ENCODE measurements around the gene FRS2. TPM values are rescaled to one million over a fixed set of nuclear protein-coding genes. Genes with fewer than 3 reads are reported as not detected.

The FRS2 gene, protein sequence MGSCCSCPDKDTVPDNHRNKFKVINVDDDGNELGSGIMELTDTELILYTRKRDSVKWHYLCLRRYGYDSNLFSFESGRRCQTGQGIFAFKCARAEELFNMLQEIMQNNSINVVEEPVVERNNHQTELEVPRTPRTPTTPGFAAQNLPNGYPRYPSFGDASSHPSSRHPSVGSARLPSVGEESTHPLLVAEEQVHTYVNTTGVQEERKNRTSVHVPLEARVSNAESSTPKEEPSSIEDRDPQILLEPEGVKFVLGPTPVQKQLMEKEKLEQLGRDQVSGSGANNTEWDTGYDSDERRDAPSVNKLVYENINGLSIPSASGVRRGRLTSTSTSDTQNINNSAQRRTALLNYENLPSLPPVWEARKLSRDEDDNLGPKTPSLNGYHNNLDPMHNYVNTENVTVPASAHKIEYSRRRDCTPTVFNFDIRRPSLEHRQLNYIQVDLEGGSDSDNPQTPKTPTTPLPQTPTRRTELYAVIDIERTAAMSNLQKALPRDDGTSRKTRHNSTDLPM
- 14.1 TPM for polyA plus RNA-seq (2012; ENCODE audit: insufficient read depth, insufficient read length, low read depth)

DNA sequence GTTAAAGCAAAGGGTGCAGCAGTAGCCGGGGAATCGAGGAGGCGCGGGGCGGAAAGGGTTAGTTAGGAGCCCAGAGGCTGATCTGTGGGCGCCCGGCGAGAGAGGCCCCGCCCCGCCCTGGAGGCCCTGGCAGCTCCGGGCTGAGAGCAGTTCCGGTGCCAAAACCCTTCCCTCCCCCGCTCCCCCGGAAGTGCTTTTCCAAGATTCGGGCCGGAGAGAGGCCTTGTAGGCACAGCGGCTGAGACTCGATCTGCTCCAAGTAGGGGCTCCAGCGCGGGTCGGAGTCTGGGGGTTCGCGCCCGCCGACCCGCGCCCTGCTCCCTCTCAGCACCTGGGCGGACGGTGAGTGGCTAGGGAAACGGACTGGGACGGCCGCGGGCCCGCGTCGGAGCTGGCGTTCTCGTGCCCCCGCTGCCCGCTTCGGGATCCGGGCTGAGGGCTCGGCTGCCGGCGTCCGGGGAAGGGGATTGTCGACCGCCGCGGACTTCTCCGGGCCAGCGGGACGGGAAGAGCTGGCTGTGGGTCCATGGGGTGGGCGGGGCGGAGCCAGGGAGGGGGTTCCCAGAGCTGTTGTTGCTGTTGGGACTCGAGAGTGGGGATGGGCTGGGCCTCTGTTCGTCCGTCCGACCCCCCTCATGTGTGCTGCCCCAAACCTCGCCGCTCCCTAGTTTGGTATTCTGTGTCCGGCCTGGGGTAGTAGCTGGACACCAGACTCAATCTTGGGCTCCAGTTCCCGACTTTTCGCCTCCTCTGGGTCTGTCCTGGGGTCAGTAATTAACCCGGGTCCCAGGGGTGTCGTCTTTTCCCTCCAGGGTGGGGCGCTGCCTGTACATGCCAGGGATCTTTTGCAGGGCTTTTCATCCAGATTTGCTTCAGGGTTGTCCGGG lies at the start of gene FRS2:
TSS of gene FRS2 (plus strand) at position 200 of the 887 bp plus-strand sequence. CDS start 98,643 bp downstream, outside the sequence.
- H3K4me1 ChIP-seq, result peaks cover 4% of the 10 kb centered on the region
- TF ChIP-seq, protein P1, sequence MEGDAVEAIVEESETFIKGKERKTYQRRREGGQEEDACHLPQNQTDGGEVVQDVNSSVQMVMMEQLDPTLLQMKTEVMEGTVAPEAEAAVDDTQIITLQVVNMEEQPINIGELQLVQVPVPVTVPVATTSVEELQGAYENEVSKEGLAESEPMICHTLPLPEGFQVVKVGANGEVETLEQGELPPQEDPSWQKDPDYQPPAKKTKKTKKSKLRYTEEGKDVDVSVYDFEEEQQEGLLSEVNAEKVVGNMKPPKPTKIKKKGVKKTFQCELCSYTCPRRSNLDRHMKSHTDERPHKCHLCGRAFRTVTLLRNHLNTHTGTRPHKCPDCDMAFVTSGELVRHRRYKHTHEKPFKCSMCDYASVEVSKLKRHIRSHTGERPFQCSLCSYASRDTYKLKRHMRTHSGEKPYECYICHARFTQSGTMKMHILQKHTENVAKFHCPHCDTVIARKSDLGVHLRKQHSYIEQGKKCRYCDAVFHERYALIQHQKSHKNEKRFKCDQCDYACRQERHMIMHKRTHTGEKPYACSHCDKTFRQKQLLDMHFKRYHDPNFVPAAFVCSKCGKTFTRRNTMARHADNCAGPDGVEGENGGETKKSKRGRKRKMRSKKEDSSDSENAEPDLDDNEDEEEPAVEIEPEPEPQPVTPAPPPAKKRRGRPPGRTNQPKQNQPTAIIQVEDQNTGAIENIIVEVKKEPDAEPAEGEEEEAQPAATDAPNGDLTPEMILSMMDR (IDR thresholded peaks at IDR 0.05; ENCODE audit: low read depth, low read length), result peak; percentile 46
- peak; percentile 94 for DNase-seq

DNA sequence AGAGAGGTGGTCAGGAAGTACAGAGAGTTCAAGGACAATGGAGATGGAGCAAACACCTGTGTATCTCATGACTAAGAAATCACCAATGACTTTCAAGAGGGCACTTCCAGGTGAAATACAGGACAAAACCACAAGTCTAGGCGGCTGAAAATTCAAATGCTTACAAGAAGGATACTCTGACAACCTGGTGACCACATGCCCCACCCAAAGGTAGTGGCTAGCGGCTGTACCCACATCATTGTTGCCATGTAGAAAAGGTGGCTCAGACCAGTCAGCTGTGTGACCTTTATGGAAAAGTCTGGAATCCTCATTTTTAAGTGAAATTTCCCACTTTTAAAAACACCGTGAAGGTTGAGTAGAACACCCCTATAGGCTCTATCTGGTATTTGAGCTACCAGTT lies 48.6 kb upstream of the FRS2 start:
- H3K27me3 ChIP-seq, result no peaks in the 10 kb centered on the region
- no peak overlapping the region for H3K4me3 ChIP-seq (ENCODE audit: low read depth, low read length)
- no peaks in the 10 kb centered on the region for H3K36me3 ChIP-seq
- peaks cover under 1% of the 10 kb centered on the region; the same call in 1 of the 2 replicates for H3K4me1 ChIP-seq
- TF ChIP-seq, protein P1 (IDR thresholded peaks at IDR 0.05; ENCODE audit: low read depth, low read length), result no peak
- DNase-seq, result no peak
- H3K9me3 ChIP-seq, result no peaks in the 10 kb centered on the region

More for the DNA sequence above, at the start of gene FRS2:
- H3K4me3 ChIP-seq (ENCODE audit: low read depth, low read length), result peak within 1 kb of the TSS; percentile 82
- H3K27me3 ChIP-seq, result no peaks in the 10 kb centered on the region
- no peaks in the 10 kb centered on the region for H3K9me3 ChIP-seq
- no peaks in the 10 kb centered on the region for H3K36me3 ChIP-seq

DNA sequence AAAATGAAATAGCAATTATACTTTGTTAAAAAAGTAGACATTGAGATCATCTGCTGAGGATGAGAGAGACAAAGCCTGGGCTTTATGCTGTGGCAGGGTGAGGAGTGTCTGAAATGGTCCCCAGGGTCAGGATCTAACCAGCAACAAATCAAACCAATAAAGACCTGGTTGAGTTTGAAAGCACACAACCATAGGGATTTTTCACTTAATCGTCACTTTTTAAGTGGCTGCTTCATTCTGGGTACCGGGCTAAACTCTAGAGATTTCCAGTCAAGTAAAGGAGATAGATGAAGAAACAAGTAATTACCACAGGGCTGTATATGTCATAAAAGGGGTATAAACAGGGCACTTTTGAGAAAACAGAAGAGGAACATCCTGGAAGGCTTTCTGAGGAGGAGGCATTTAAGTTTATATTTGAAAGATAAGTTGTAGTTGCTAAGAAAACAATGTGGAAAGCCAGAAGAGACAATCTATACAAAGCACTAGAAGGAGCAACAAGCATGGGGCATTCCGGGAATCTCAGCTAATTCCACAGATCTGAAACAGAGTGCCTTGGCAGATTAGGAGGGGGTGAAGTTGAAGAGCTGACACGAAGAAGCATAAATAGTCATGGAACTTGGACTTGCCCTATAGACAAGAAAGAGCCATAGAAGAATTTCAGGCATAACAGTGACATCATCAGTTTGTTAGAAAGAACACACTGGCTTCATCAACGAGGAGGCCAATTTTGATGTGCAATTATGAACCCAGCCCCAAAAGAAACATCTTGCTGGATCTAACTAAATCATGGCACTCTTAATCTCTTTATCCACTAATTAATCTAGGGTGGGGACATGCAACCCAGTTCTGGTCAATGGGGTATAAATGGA lies 46.9 kb upstream of the FRS2 start:
- no peaks in the 10 kb centered on the region for H3K36me3 ChIP-seq
- no peak for DNase-seq
- no peaks in the 10 kb centered on the region for H3K4me1 ChIP-seq
- TF ChIP-seq, protein P1 (IDR thresholded peaks at IDR 0.05; ENCODE audit: low read depth, low read length), result no peak
- no peaks in the 10 kb centered on the region for H3K27me3 ChIP-seq
- H3K4me3 ChIP-seq (ENCODE audit: low read depth, low read length), result no peak overlapping the region
- H3K9me3 ChIP-seq, result no peaks in the 10 kb centered on the region

DNA sequence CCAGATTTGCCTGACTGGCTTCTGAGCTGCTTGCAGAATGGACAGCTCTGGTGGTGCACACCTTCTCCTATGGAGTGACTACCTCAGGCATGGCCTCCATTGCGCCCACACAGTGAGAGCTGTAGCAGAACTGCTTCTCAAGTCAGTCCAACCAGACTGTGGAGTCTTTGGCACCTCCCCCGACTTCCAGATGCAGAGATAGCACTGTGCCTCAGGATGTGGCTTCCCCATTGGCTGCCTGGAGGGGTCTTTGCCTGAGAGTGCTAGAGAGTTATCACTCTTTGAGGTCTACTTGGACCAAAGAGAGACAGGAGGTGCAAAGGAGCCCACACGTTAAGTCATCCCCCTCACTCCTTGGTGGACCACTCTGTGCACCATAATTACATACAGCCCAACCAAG lies 44.8 kb upstream of the FRS2 start:
- Histone ChIP-seq H3K4me1 (no peaks in the 10 kb centered on the region), H3K36me3 (no peaks in the 10 kb centered on the region), H3K27me3 (no peaks in the 10 kb centered on the region), H3K9me3 (no peaks in the 10 kb centered on the region), H3K4me3 (ENCODE audit: low read depth, low read length) (no peak overlapping the region)
- TF ChIP-seq, protein P1 (IDR thresholded peaks at IDR 0.05; ENCODE audit: low read depth, low read length), result no peak
- DNase-seq, result no peak

DNA sequence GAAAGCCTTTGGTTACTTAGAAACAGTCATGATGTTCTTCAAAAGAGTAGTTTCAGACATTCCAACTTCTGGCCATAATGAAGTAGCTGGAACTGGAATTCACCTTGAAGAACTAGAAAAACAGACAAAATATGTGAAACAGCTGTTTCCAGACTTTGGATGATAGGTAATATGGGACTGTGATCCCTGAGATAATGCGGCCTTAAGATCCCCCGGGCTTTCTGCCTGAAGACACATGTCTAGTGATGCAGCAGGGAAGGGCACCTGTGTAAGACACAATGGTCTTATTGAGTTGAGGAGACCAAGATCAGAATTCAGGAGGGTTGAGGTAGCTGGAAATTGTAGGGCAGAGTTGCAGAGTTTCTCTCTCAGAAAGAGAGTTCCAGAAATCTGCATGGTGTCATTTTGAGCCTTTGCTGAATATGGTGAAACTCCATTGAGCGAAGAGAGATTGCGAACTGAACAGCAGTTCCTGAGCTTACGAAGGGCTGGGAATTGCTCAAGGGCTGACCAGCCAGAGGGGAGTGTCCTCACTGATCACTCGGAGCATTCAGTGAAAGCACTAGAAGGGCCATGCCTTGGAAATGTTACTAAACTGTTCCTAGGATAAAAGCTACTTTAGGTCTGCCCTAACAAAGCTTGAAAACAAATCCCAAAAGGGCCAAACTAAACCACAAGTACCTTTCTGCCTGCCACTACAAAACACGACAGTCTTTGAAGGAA lies 41.7 kb upstream of the FRS2 start:
- no peaks in the 10 kb centered on the region for H3K36me3 ChIP-seq
- TF ChIP-seq, protein P1 (IDR thresholded peaks at IDR 0.05; ENCODE audit: low read depth, low read length), result no peak
- no peak overlapping the region for H3K4me3 ChIP-seq (ENCODE audit: low read depth, low read length)
- H3K4me1 ChIP-seq, result no peaks in the 10 kb centered on the region
- H3K9me3 ChIP-seq, result no peaks in the 10 kb centered on the region
- no peak for DNase-seq
- H3K27me3 ChIP-seq, result no peaks in the 10 kb centered on the region
